Liver (tissue), 9 donors: ENCODE measurements around the gene IMMP1L. TPM values are rescaled to one million over a fixed set of nuclear protein-coding genes. Genes with fewer than 3 reads are reported as not detected.

Experiments used
- DNase-seq: peaks from one replicate; pipeline ENCODE4 v3.0.0-alpha.2; 2017; ENCODE audit warnings: low spot score
- H3K27ac ChIP-seq, 2 donors: one replicate each; pipeline ENCODE4 v1.7.0; 2013; ENCODE audit warnings: inconsistent platforms in 2 of 2, low read length in 2 of 2, control low read depth in 1 of 2, low read depth in 1 of 2, mild to moderate bottlenecking in 1 of 2
- H3K27me3 ChIP-seq, 4 donors: one replicate each; pipeline versions ENCODE4 v1.6.1 to v1.7.0; 2013; ENCODE audit warnings: low read length in 3 of 4, inconsistent platforms in 1 of 4, mild to moderate bottlenecking in 1 of 4, moderate library complexity in 1 of 4; ENCODE audit not compliant: control insufficient read depth in 4 of 4, insufficient read depth in 4 of 4
- H3K36me3 ChIP-seq, 4 donors: one replicate each; pipeline versions ENCODE4 v1.6.1 to v1.7.0; 2013; ENCODE audit warnings: low read length in 3 of 4, mild to moderate bottlenecking in 3 of 4, low read depth in 1 of 4, moderate library complexity in 1 of 4; ENCODE audit not compliant: control insufficient read depth in 4 of 4, insufficient read depth in 3 of 4
- H3K4me1 ChIP-seq, 4 donors: one replicate each; pipeline versions ENCODE4 v1.6.1 to v1.7.0; 2013; ENCODE audit warnings: low read length in 3 of 4, mild to moderate bottlenecking in 3 of 4, moderate library complexity in 1 of 4; ENCODE audit not compliant: control insufficient read depth in 4 of 4, insufficient read depth in 4 of 4
- H3K4me3 ChIP-seq, 3 donors: one replicate each; pipeline versions ENCODE4 v1.6.1 to v1.7.0; 2013; ENCODE audit warnings: low read length in 3 of 3, control low read depth in 1 of 3, low read depth in 1 of 3, mild to moderate bottlenecking in 1 of 3
- H3K9ac ChIP-seq, 2 donors: one replicate each; pipeline ENCODE4 v1.7.0; 2013; ENCODE audit warnings: low read length in 2 of 2, mild to moderate bottlenecking in 2 of 2, moderate library complexity in 2 of 2, control low read depth in 1 of 2, low read depth in 1 of 2
- H3K9me3 ChIP-seq, 4 donors: one replicate each; pipeline versions ENCODE4 v1.6.1 to v1.7.0; 2013; ENCODE audit warnings: low read length in 3 of 4; ENCODE audit not compliant: control insufficient read depth in 4 of 4
- CTCF ChIP-seq: fragments of 150-350 bp; IDR thresholded peaks from 2 replicates; pipeline ENCODE4 v1.5.1; 2017; ENCODE audit warnings: improper control_type of control experiment, low read depth, low read length; ENCODE audit not compliant: missing input control
- EGR1 ChIP-seq, 2 donors: IDR thresholded peaks; 2 replicates each; pipeline ENCODE4 v1.6.1; 2016 to 2018; ENCODE audit warnings: antibody characterized with exemption in 2 of 2, low read depth in 2 of 2
- FOXA1 ChIP-seq: IDR thresholded peaks from 2 replicates; pipeline ENCODE4 v1.6.1; 2016; ENCODE audit warnings: antibody characterized with exemption
- HNF4G ChIP-seq: IDR thresholded peaks from 2 replicates; pipeline ENCODE4 v1.6.1; 2016; ENCODE audit warnings: antibody characterized with exemption
- JUND ChIP-seq, 2 donors: IDR thresholded peaks; 2 replicates each; pipeline ENCODE4 v1.6.1; 2016; ENCODE audit warnings: antibody characterized with exemption in 2 of 2
- NR2F2 ChIP-seq: IDR thresholded peaks from 2 replicates; pipeline ENCODE4 v1.6.1; 2016; ENCODE audit warnings: antibody characterized with exemption
- RAD21 ChIP-seq, 2 donors: IDR thresholded peaks; 2 replicates each; pipeline ENCODE4 v1.6.1; 2016; ENCODE audit warnings: antibody characterized with exemption in 2 of 2, mild to moderate bottlenecking in 2 of 2
- REST ChIP-seq: IDR thresholded peaks from 2 replicates; pipeline ENCODE4 v1.6.1; 2016; ENCODE audit warnings: antibody characterized with exemption, mild to moderate bottlenecking
- SP1 ChIP-seq: IDR thresholded peaks from 2 replicates; pipeline ENCODE4 v1.6.1; 2018; ENCODE audit warnings: antibody characterized with exemption, mild to moderate bottlenecking
- YY1 ChIP-seq: IDR thresholded peaks from 2 replicates; pipeline ENCODE4 v1.6.1; 2016; ENCODE audit warnings: antibody characterized with exemption, mild to moderate bottlenecking
- WGBS: extraction: QIAGEN DNeasy Blood & Tissue Kit; methylation state at CpG from one replicate; pipeline ENCODE4 v1.1.7; 2013; 5-methylcytosine and 5-hydroxymethylcytosine counted together
- polyA plus RNA-seq, 2 donors: library from polyadenylated mRNA; stranded (reverse) in 1 of 2; unstranded in 1 of 2; fragments of 200-250 nt in 1 of 2; fragments of >200 nt in 1 of 2; fragmentation: Nextera tagmentation in 1 of 2; extraction: Ambion mirVana in 1 of 2; gene quantifications; one replicate each; pipeline versions ENCODE4 v1.2.1 to v1.2.3, GENCODE V29; 2013 to 2015
- total RNA-seq, 2 donors: library from RNA; depleted of rRNA; stranded (reverse); fragments of >200 nt; gene quantifications; one replicate each; pipeline ENCODE4 v1.2.3, GENCODE V29; 2014
- donor health status: healthy.
- donor health status: healthy.
- donor health status: healthy.
- donor health status: healthy.
- donor health status: healthy.

Gene IMMP1L
- total and polyA plus RNA-seq, 4 donors, result 8.2 to 28.1 (median 15.2) TPM

GRCh38 chr11:31477528-31478222 lies 31.7 kb downstream of the IMMP1L start:
- no peak for DNase-seq
- Histone ChIP-seq H3K9ac (no peak overlapping the region), H3K36me3 (no peaks in the 10 kb centered on the region), H3K27ac (no peak overlapping the region), H3K27me3 (no peaks in the 10 kb centered on the region), H3K4me1 (no peaks in the 10 kb centered on the region), H3K9me3 (no peaks in the 10 kb centered on the region), H3K4me3 (no peak overlapping the region)
- 93% methylated on average over 6 of the region's 6 CpGs for WGBS
- TF ChIP-seq HNF4G (no peak), JUND (IDR thresholded peaks at IDR 0.05) (no peak), EGR1 (IDR thresholded peaks at IDR 0.05; ENCODE audit: low read depth in 2 of 2) (no peak), REST (no peak), FOXA1 (no peak), NR2F2 (no peak)

GRCh38 chr11:31474083-31474482 lies 35.3 kb downstream of the IMMP1L start:
- Histone ChIP-seq H3K9ac (no peak overlapping the region), H3K36me3 (no peaks in the 10 kb centered on the region), H3K27me3 (no peaks in the 10 kb centered on the region), H3K27ac (no peak overlapping the region), H3K9me3 (no peaks in the 10 kb centered on the region), H3K4me3 (no peak overlapping the region), H3K4me1 (no peaks in the 10 kb centered on the region)
- no peak for DNase-seq
- TF ChIP-seq CTCF (no peak), NR2F2 (no peak), YY1 (no peak), EGR1 (IDR thresholded peaks at IDR 0.05; ENCODE audit: low read depth in 2 of 2) (no peak), SP1 (no peak), RAD21 (IDR thresholded peaks at IDR 0.05) (no peak), REST (no peak), JUND (IDR thresholded peaks at IDR 0.05) (no peak)
